GM12872 (cell line): ENCODE measurements around the gene NIBAN1.

Source experiments
- CTCF ChIP-seq: IDR thresholded peaks from 3 replicates; pipeline ENCODE4 v1.5.1; 2011; ENCODE audit warnings: low read depth, mild to moderate bottlenecking, low read length, moderate library complexity; ENCODE audit not compliant: insufficient read depth

NIBAN1 gene

GRCh38 chr1:184929711-184930202, 44.6 kb downstream of the NIBAN1 start:
- TF ChIP-seq CTCF, result no peak

GRCh38 chr1:184928394-184928793, 45.9 kb downstream of the NIBAN1 start:
- no peak for TF ChIP-seq CTCF
